Vagina (tissue), 2 donors: Measurements from ENCODE around the gene RAB6B. TPM values are rescaled to one million over a fixed set of nuclear protein-coding genes. Genes with fewer than 3 reads are reported as not detected.

Experiments
- DNase-seq, 2 donors: peaks; one replicate each; pipeline ENCODE4 v3.0.0-alpha.2; 2017; ENCODE audit errors: extremely low spot score in 2 of 2
- H3K27ac ChIP-seq: fragments of 200-600 bp; sonication (generic); one replicate; pipeline ENCODE4 v1.5.1; 2019
- H3K27me3 ChIP-seq: fragments of 200-600 bp; sonication (generic); one replicate; pipeline ENCODE4 v1.5.1; 2019
- H3K36me3 ChIP-seq, 2 donors: fragments of 200-600 bp; sonication (generic); one replicate each; pipeline ENCODE4 v1.5.1; 2017 to 2019
- H3K4me1 ChIP-seq: fragments of 200-600 bp; sonication (generic); one replicate; pipeline ENCODE4 v1.5.1; 2019
- H3K4me3 ChIP-seq, 2 donors: fragments of 200-600 bp; sonication (generic); 1 replicate in 1 of 2; 2 replicates in 1 of 2; pipeline ENCODE4 v1.5.1; 2016 to 2019
- H3K9me3 ChIP-seq: fragments of 200-600 bp; sonication (generic); one replicate; pipeline ENCODE4 v1.5.1; 2019
- CTCF ChIP-seq, 3 experiments: fragments of 450-650 bp in 2 of 3; fragments of 200-600 bp in 1 of 3; sonication (generic) in 1 of 3; IDR thresholded peaks; one replicate each; pipeline ENCODE4 v1.5.1; 2017 to 2019; ENCODE audit warnings: antibody characterized with exemption in 3 of 3, mild to moderate bottlenecking in 2 of 3, moderate library complexity in 2 of 3
- POLR2A ChIP-seq, 2 donors: fragments of 450-650 bp; IDR thresholded peaks; one replicate each; pipeline ENCODE4 v1.6.1; 2017; ENCODE audit warnings: antibody characterized with exemption in 2 of 2, mild to moderate bottlenecking in 2 of 2, moderate library complexity in 2 of 2
- POLR2AphosphoS5 ChIP-seq, 2 donors: sonication (generic); formaldehyde crosslinking; IDR thresholded peaks; one replicate each; pipeline ENCODE4 v1.9.0; 2017; ENCODE audit warnings: antibody characterized with exemption in 2 of 2, mild to moderate bottlenecking in 2 of 2, low read depth in 1 of 2; ENCODE audit not compliant: insufficient read depth in 1 of 2
- intact Hi-C: fragments of 100-400 bp; cut with DNase I; formaldehyde crosslinking; loops from one replicate; pipeline ENCODE4 v1.15.1; 2023
- total RNA-seq: library from RNA; depleted of rRNA; stranded (reverse); fragments of >200 nt; gene quantifications from one replicate; pipeline ENCODE4 v1.2.3, GENCODE V29; 2016

RAB6B gene
- total RNA-seq, 1 donor from 2014 or later, result 3.7 TPM

- TF ChIP-seq POLR2AphosphoS5 (IDR thresholded peaks at IDR 0.05; ENCODE audit: insufficient read depth in 1 of 2, low read depth in 1 of 2), result no peak
- TF ChIP-seq CTCF (IDR thresholded peaks at IDR 0.05), result no peak
- TF ChIP-seq POLR2A (IDR thresholded peaks at IDR 0.05), result no peak
- no peaks in the 10 kb centered on the region for H3K9me3 ChIP-seq
- H3K27me3 ChIP-seq, result no peaks in the 10 kb centered on the region
- intact Hi-C loops, result no loop called here
- no peaks in the 10 kb centered on the region for H3K4me1 ChIP-seq
- no peak overlapping the region for H3K4me3 ChIP-seq
- H3K27ac ChIP-seq, result no peak overlapping the region
- DNase-seq, result no peak
- H3K36me3 ChIP-seq, result no peaks in the 10 kb centered on the region
Observed at GRCh38 chr3:133870822-133871221, 24.9 kb downstream of the RAB6B start.

- no peaks in the 10 kb centered on the region for H3K4me1 ChIP-seq
- intact Hi-C loops, result no loop called here
- no peaks in the 10 kb centered on the region for H3K9me3 ChIP-seq
- TF ChIP-seq POLR2AphosphoS5 (IDR thresholded peaks at IDR 0.05; ENCODE audit: insufficient read depth in 1 of 2, low read depth in 1 of 2) (no peak), CTCF (IDR thresholded peaks at IDR 0.05) (no peak), POLR2A (IDR thresholded peaks at IDR 0.05) (no peak)
- no peak for DNase-seq
- H3K27me3 ChIP-seq, result no peaks in the 10 kb centered on the region
- no peak overlapping the region for H3K4me3 ChIP-seq
- H3K36me3 ChIP-seq, result no peaks in the 10 kb centered on the region
- no peak overlapping the region for H3K27ac ChIP-seq
Observed at GRCh38 chr3:133869586-133869985, 26.1 kb downstream of the RAB6B start.

- H3K36me3 ChIP-seq, result no peaks in the 10 kb centered on the region
- no peak for DNase-seq
- TF ChIP-seq CTCF (IDR thresholded peaks at IDR 0.05), result no peak
- TF ChIP-seq POLR2A (IDR thresholded peaks at IDR 0.05), result no peak
- no peak for TF ChIP-seq POLR2AphosphoS5 (IDR thresholded peaks at IDR 0.05; ENCODE audit: insufficient read depth in 1 of 2, low read depth in 1 of 2)
- H3K27me3 ChIP-seq, result no peaks in the 10 kb centered on the region
- no peaks in the 10 kb centered on the region for H3K9me3 ChIP-seq
- no peaks in the 10 kb centered on the region for H3K4me1 ChIP-seq
- intact Hi-C loops, result no loop called here
- no peak overlapping the region for H3K27ac ChIP-seq
- no peak overlapping the region for H3K4me3 ChIP-seq
Observed at GRCh38 chr3:133868758-133869475, 26.8 kb downstream of the RAB6B start.

GRCh38 chr3:133868186-133868585 lies 27.5 kb downstream of the RAB6B start:
- Histone ChIP-seq H3K27ac (no peak overlapping the region), H3K4me1 (no peaks in the 10 kb centered on the region), H3K27me3 (no peaks in the 10 kb centered on the region), H3K9me3 (no peaks in the 10 kb centered on the region), H3K36me3 (no peaks in the 10 kb centered on the region), H3K4me3 (no peak overlapping the region)
- DNase-seq, result no peak
- intact Hi-C loops, result no loop called here
- TF ChIP-seq CTCF (IDR thresholded peaks at IDR 0.05) (no peak), POLR2AphosphoS5 (IDR thresholded peaks at IDR 0.05; ENCODE audit: insufficient read depth in 1 of 2, low read depth in 1 of 2) (no peak), POLR2A (IDR thresholded peaks at IDR 0.05) (no peak)

- intact Hi-C loops, result no loop called here
- TF ChIP-seq CTCF (IDR thresholded peaks at IDR 0.05) (no peak), POLR2AphosphoS5 (IDR thresholded peaks at IDR 0.05; ENCODE audit: insufficient read depth in 1 of 2, low read depth in 1 of 2) (no peak), POLR2A (IDR thresholded peaks at IDR 0.05) (no peak)
- H3K36me3 ChIP-seq, result no peaks in the 10 kb centered on the region
- no peak overlapping the region for H3K27ac ChIP-seq
- H3K4me1 ChIP-seq, result no peaks in the 10 kb centered on the region
- no peak overlapping the region for H3K4me3 ChIP-seq
- H3K9me3 ChIP-seq, result no peaks in the 10 kb centered on the region
- DNase-seq, result no peak
- no peaks in the 10 kb centered on the region for H3K27me3 ChIP-seq
Observed at GRCh38 chr3:133866141-133866540, 29.5 kb downstream of the RAB6B start.
